Endothelial cell of umbilical vein (primary cell): ENCODE measurements around the gene MARF1. TPM values are rescaled to one million over a fixed set of nuclear protein-coding genes. Genes with fewer than 3 reads are reported as not detected.

Source experiments
- BruUV-seq: library from RNA; stranded (reverse); fragments of 400-500 nt; replicated peaks from 2 replicates; lab custom pipeline; 2021; lab: Mats Ljungman, UMichigan
- CTCF ChIA-PET: fragments of 300-600, 350-600 bp; sonication (Branson Sonifier 250); formaldehyde crosslinking; loops from one replicate; lab custom pipeline; 2021; ENCODE audit warnings: antibody characterized with exemption, inconsistent platforms; lab: Charles Lee
- POLR2A ChIA-PET: fragments of 300-600, 350-600 bp; sonication (Branson Sonifier 250); formaldehyde crosslinking; loops from one replicate; lab custom pipeline; 2021; ENCODE audit warnings: antibody characterized with exemption, inconsistent platforms; lab: Charles Lee
- DNase-seq: peaks from one replicate; pipeline ENCODE4 v3.0.0-alpha.2; 2011; ENCODE audit warnings: low read depth, low spot score
- FAIRE-seq: peaks from 2 replicates; lab custom pipeline; 2011; peaks lifted over from hg19 to GRCh38; lab: Jason Lieb, UNC
- H2AFZ ChIP-seq: 2 replicates; pipeline ENCODE4 v1.6.0; 2012; ENCODE audit warnings: low read depth, low read length, control low read depth, inconsistent platforms
- H3K27ac ChIP-seq: 2 replicates; pipeline ENCODE4 v1.5.1; 2011; ENCODE audit warnings: low read depth, mild to moderate bottlenecking, control low read depth, low read length, moderate library complexity; ENCODE audit not compliant: insufficient read depth
- H3K27me3 ChIP-seq, 2 experiments: 2 replicates each; pipeline versions ENCODE4 v1.6.0 to v1.6.1; 2011; ENCODE audit warnings: low read length in 2 of 2, mixed read lengths in 1 of 2; ENCODE audit not compliant: control insufficient read depth in 2 of 2, insufficient read depth in 2 of 2
- H3K36me3 ChIP-seq, 2 experiments: 2 replicates in 1 of 2; 3 replicates in 1 of 2; pipeline ENCODE4 v1.5.1; 2011; ENCODE audit warnings: low read length in 2 of 2, mild to moderate bottlenecking in 1 of 2, moderate library complexity in 1 of 2; ENCODE audit not compliant: control insufficient read depth in 2 of 2, insufficient read depth in 2 of 2; ENCODE audit errors: extremely low read depth in 1 of 2
- H3K4me1 ChIP-seq: 3 replicates; pipeline ENCODE4 v1.5.1; 2011; ENCODE audit warnings: mild to moderate bottlenecking, low read length; ENCODE audit not compliant: control insufficient read depth, insufficient read depth; ENCODE audit errors: extremely low read depth
- H3K4me2 ChIP-seq: 2 replicates; pipeline ENCODE4 v1.6.1; 2011; ENCODE audit warnings: low read length, control low read depth, mixed read lengths; ENCODE audit not compliant: insufficient read depth
- H3K4me3 ChIP-seq, 3 experiments: fragments of 200-600 bp in 1 of 3; sonication (generic), shearing (Covaris generic) in 1 of 3; replicated peaks in 1 of 3; 2 replicates each; pipeline ENCODE4 v1.5.1; 2011 to 2016; ENCODE audit warnings: control low read depth in 3 of 3, low read length in 3 of 3, mild to moderate bottlenecking in 2 of 3, inconsistent platforms in 1 of 3, low read depth in 1 of 3, moderate library complexity in 1 of 3; ENCODE audit not compliant: insufficient read depth in 1 of 3
- H3K79me2 ChIP-seq: 2 replicates; pipeline ENCODE4 v1.6.0; 2012; ENCODE audit warnings: low read length, inconsistent platforms; ENCODE audit not compliant: control insufficient read depth, insufficient read depth
- H3K9ac ChIP-seq: replicated peaks from 2 replicates; pipeline ENCODE3; 2011; ENCODE audit warnings: low read length, control low read depth; ENCODE audit not compliant: insufficient read depth; ENCODE audit errors: extremely low read depth
- H3K9me1 ChIP-seq: replicated peaks from 3 replicates; pipeline ENCODE4 v1.6.0; 2011; ENCODE audit warnings: mild to moderate bottlenecking, low read length; ENCODE audit not compliant: control insufficient read depth, insufficient read depth; ENCODE audit errors: extremely low read depth
- H3K9me3 ChIP-seq: replicated peaks from 2 replicates; pipeline ENCODE4 v1.5.1; 2012; ENCODE audit warnings: low read length, inconsistent platforms; ENCODE audit not compliant: control insufficient read depth, insufficient read depth
- H4K20me1 ChIP-seq: replicated peaks from 2 replicates; pipeline ENCODE3; 2011; ENCODE audit warnings: mild to moderate bottlenecking, low read length; ENCODE audit not compliant: control insufficient read depth, insufficient read depth; ENCODE audit errors: extremely low read depth
- EZH2 ChIP-seq: IDR thresholded peaks from 2 replicates; pipeline ENCODE4 v1.6.1; 2012; ENCODE audit warnings: borderline replicate concordance, low read depth, mild to moderate bottlenecking, moderate library complexity, low read length, inconsistent platforms; ENCODE audit not compliant: severe bottlenecking
- FOS ChIP-seq: IDR thresholded peaks from 2 replicates; pipeline ENCODE4 v1.6.1; 2011; ENCODE audit warnings: mild to moderate bottlenecking, low read length, moderate library complexity, borderline replicate concordance; ENCODE audit not compliant: insufficient read depth
- GATA2 ChIP-seq: IDR thresholded peaks from 2 replicates; pipeline ENCODE4 v1.7.0; 2011; ENCODE audit warnings: low read depth, mild to moderate bottlenecking, moderate library complexity, mixed read lengths, low read length; ENCODE audit not compliant: insufficient read length, insufficient read depth
- JUN ChIP-seq: IDR thresholded peaks from 2 replicates; pipeline ENCODE4 v1.6.1; 2011; ENCODE audit warnings: borderline replicate concordance, low read depth; ENCODE audit not compliant: insufficient read length, insufficient read depth
- MYC ChIP-seq: IDR thresholded peaks from one replicate; pipeline ENCODE4 v1.6.1; 2011; ENCODE audit warnings: mild to moderate bottlenecking, low read depth, low read length
- POLR2A ChIP-seq: IDR thresholded peaks from 2 replicates; pipeline ENCODE4 v1.6.1; 2012; ENCODE audit warnings: low read depth, mild to moderate bottlenecking, control low read depth, low read length
- POLR2AphosphoS5 ChIP-seq: IDR thresholded peaks from 2 replicates; pipeline ENCODE4 v1.6.1; 2012; ENCODE audit warnings: low read depth, mild to moderate bottlenecking, control low read depth, low read length, moderate library complexity; ENCODE audit not compliant: insufficient read depth
- dilution Hi-C: fragments of 300-500 bp; cut with MboI; formaldehyde crosslinking; loops from one replicate; pipeline ENCODE4 v1.15.0; 2019; ENCODE audit warnings: low sequenced_read_pairs; ENCODE audit not compliant: extremely low pct_ligation_motif_present
- intact Hi-C: fragments of 100-400 bp; cut with micrococcal nuclease; formaldehyde crosslinking; loops from one replicate; pipeline ENCODE4 v1.10.0; 2022
- polyA plus RNA-seq, 4 experiments: library from polyadenylated mRNA; depleted of rRNA in 3 of 4; stranded (reverse) in 3 of 4; unstranded in 1 of 4; fragments of >200 nt; gene quantifications; 2 replicates each; pipeline versions ENCODE4 v1.2.1 to v1.2.3, GENCODE V29; 2011 to 2012; ENCODE audit warnings: missing spikeins in 1 of 4
- total RNA-seq: library from RNA; stranded (reverse); gene quantifications from 2 replicates; pipeline ENCODE4 v1.2.3, GENCODE V29; 2021
- TF ChIP-seq, protein P1 (sequence below): IDR thresholded peaks from 2 replicates; pipeline ENCODE4 v1.6.1; 2011; ENCODE audit not compliant: insufficient read depth, insufficient read length
- TF ChIP-seq, protein P2 (sequence below), 2 donors: IDR thresholded peaks; 1 replicate in 1 of 2; 2 replicates in 1 of 2; pipeline ENCODE4 v1.5.1; 2011; ENCODE audit warnings: low read length in 2 of 2, mild to moderate bottlenecking in 2 of 2, moderate library complexity in 2 of 2, control low read depth in 1 of 2, inconsistent platforms in 1 of 2, low read depth in 1 of 2; ENCODE audit not compliant: insufficient read depth in 1 of 2; ENCODE audit errors: extremely low read depth in 1 of 2

Gene MARF1
- total and polyA plus RNA-seq, 2 donors (not counting 3 experiments of a cell fraction or from before 2014, with no cell fraction given), result 14.6 to 58.5 TPM

DNA sequence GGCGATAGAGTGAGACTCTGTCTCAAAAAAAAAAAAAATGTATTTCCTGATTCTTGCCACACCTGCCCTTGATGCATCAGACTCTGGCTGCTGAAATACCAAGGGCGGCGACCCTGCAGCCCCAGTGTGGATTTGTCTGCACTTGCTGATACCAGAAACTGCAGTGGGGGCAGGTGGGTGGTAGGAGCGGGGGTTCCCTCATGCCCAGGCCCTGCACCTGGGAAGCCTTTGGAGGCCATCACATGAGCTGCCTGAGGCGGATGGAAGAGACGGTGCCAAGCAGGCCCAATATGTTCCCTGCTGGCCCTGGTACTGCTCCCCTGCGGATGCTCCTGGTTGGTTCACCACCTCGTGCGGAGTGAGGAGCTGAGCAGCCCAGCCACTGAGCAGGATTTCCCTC, 50.6 kb downstream of the MARF1 start:
- Histone ChIP-seq H3K9me3 (no peaks in the 10 kb centered on the region), H3K4me3 (no peak overlapping the region), H3K36me3 (peaks cover 5% of the 10 kb centered on the region in 2 experiments), H2AFZ (no peak overlapping the region), H3K9me1 (no peaks in the 10 kb centered on the region), H3K27me3 (no peaks in the 10 kb centered on the region), H3K27ac (no peak overlapping the region), H3K4me2 (no peak overlapping the region), H4K20me1 (no peaks in the 10 kb centered on the region), H3K79me2 (no peaks in the 10 kb centered on the region), H3K9ac (no peak overlapping the region), H3K4me1 (peaks cover 17% of the 10 kb centered on the region)
- intact Hi-C loops, result no loop called here
- DNase-seq, result no peak
- POLR2A ChIA-PET, result no interaction called here
- no TSS peak for BruUV-seq
- FAIRE-seq, result no peak
- TF ChIP-seq MYC (no peak), JUN (no peak), EZH2 (no peak), GATA2 (no peak), POLR2A (no peak), POLR2AphosphoS5 (no peak)
- TF ChIP-seq, protein P1, sequence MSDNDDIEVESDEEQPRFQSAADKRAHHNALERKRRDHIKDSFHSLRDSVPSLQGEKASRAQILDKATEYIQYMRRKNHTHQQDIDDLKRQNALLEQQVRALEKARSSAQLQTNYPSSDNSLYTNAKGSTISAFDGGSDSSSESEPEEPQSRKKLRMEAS, result no peak
- dilution Hi-C loops, result no loop called here
- CTCF ChIA-PET, result interaction anchor here (0.8 to 1.0 kb wide), 2 partner anchors 42 to 165 kb away, joined by 3 to 4 read pairs; no protein-coding TSS in a partner anchor

DNA sequence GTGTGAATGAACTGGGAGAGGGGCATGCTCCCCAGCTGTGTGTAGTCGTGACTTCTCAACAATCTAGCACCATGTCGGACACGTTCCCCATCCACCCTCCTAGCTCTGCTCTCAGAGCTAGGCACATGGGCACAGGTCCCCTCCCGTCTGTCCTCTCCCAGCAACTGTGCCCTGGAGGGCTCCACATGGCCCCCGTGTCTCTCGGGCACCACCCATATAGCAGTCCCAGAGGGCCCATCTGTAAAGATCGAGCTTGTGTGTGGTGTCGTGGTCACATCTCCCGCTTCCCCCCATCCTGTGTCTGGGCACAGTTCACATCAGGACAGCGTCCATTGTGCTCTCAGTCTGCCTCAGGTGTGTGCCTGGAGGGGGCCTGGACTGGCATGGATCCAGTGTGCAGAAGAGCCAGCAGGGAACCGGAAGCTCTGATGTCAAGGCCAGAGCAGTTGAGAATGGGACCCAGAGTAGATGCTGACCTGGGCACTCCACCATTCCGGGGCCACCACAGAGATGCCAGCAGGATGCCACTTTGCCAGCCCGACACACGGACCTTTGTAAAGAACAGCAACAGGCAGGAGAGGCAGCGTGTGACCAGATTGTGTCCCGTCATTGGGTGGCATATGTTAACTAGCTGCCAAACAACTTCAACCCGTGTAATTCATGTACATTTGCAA, 55.7 kb downstream of the MARF1 start:
- Histone ChIP-seq H2AFZ (no peak overlapping the region), H3K79me2 (no peaks in the 10 kb centered on the region), H3K9me3 (no peaks in the 10 kb centered on the region), H3K4me2 (no peak overlapping the region), H3K36me3 (no peaks in the 10 kb centered on the region), H3K27ac (no peak overlapping the region), H3K27me3 (no peaks in the 10 kb centered on the region), H3K4me1 (peaks cover 12% of the 10 kb centered on the region), H3K9me1 (no peaks in the 10 kb centered on the region), H3K9ac (no peak overlapping the region), H4K20me1 (no peaks in the 10 kb centered on the region), H3K4me3 (no peak overlapping the region)
- dilution Hi-C loops, result no loop called here
- FAIRE-seq (no peak), DNase-seq (no peak)
- POLR2A ChIA-PET, result no interaction called here
- CTCF ChIA-PET, result interaction anchor here (1.2 to 2.4 kb wide), 2 partner anchors 25 to 37 kb away, joined by 3 to 6 read pairs; no protein-coding TSS in a partner anchor
- intact Hi-C loops, result no loop called here
- no TSS peak for BruUV-seq
- TF ChIP-seq EZH2, result no peak
- TF ChIP-seq, protein P2, sequence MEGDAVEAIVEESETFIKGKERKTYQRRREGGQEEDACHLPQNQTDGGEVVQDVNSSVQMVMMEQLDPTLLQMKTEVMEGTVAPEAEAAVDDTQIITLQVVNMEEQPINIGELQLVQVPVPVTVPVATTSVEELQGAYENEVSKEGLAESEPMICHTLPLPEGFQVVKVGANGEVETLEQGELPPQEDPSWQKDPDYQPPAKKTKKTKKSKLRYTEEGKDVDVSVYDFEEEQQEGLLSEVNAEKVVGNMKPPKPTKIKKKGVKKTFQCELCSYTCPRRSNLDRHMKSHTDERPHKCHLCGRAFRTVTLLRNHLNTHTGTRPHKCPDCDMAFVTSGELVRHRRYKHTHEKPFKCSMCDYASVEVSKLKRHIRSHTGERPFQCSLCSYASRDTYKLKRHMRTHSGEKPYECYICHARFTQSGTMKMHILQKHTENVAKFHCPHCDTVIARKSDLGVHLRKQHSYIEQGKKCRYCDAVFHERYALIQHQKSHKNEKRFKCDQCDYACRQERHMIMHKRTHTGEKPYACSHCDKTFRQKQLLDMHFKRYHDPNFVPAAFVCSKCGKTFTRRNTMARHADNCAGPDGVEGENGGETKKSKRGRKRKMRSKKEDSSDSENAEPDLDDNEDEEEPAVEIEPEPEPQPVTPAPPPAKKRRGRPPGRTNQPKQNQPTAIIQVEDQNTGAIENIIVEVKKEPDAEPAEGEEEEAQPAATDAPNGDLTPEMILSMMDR (IDR thresholded peaks at IDR 0.05; ENCODE audit: extremely low read depth in 1 of 2, insufficient read depth in 1 of 2, low read depth in 1 of 2, low read length in 2 of 2), result no peak
- TF ChIP-seq JUN, result no peak
- TF ChIP-seq, protein P1, result no peak
- TF ChIP-seq MYC, result no peak
- TF ChIP-seq POLR2A, result no peak
- no peak for TF ChIP-seq POLR2AphosphoS5
- no peak for TF ChIP-seq GATA2
- no peak for TF ChIP-seq FOS
